Measurements from ENCODE around the gene TMEM158. TPM values are rescaled to one million over a fixed set of nuclear protein-coding genes. Genes with fewer than 3 reads are reported as not detected.

The TMEM158 gene
- total RNA-seq: 277 and 375 TPM in 2 replicates

DNA sequence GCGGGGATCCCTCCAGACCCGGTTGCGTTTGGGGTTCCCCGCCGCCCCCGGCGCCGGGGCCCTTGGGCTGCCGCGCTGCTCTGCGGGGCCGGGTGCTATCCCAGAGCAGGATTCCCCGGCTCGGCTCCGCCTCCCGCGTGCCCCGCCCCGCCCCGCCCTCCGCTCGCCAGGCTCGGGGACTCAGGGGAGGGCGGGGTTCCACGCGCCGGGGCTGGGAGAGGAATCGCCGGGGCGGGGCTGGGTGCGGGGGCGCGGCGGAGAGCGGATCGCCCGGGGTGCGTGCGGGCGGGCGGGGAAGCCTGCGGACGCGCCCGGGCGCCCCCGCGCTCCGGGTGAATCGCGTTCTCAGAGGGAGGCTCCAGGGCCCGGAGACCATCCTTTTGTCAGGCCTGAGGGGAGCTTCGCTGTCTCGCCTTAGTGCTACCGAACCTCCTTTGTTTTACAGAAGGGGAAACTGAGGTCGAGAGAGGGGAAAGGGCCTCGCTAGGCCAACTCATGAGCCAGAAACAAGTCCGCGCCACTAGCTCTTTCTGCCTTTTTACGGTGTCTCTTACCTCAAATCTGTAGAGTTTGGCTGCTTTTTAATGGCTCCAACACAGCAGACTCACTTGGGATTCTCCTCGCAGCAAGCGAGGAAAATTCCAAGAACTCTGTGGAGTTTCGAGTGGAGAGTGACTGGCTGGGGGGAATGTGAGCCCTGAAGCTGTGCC lies at the start of gene TMEM158:
TSS of gene TMEM158 (minus strand) at position 82 of the 710 bp plus-strand sequence. CDS start 260 bp downstream, outside the sequence.

Other genes with a start within 250 kb of the TMEM158 start
- gene CLEC3B, start 200.0 kb downstream of the TMEM158 start, total RNA-seq: 0.25 TPM in 1 of 2 replicates, not detected in the other
- 27.7 and 44.5 TPM in 2 replicates for gene CDCP1, start 79.9 kb downstream of the TMEM158 start, total RNA-seq
- 25.4 and 32.8 TPM in 2 replicates for gene LARS2, start 162.3 kb upstream of the TMEM158 start, total RNA-seq

All from uterine smooth muscle cell (primary cell).